OCI-M2 (cell line): Measurements from ENCODE around the gene PGBD5.

Experiments used
- DNase-seq: peaks from one replicate; lab custom pipeline; 2025; ENCODE audit not compliant: unreplicated experiment; lab: John Stamatoyannopoulos, UW

Gene PGBD5

GRCh38 chr1:230307213-230307612 is 118.9 kb downstream of the PGBD5 start:
- DNase-seq: no peak

- DNase-seq: no peak
Measured at GRCh38 chr1:230306169-230306568, 120.0 kb downstream of the PGBD5 start.

GRCh38 chr1:230303822-230304221 is 122.3 kb downstream of the PGBD5 start:
- DNase-seq: no peak

GRCh38 chr1:230303069-230303468 is 123.1 kb downstream of the PGBD5 start:
- no peak for DNase-seq

GRCh38 chr1:230301822-230302221 is 124.3 kb downstream of the PGBD5 start:
- DNase-seq: no peak

- DNase-seq: no peak
Measured at GRCh38 chr1:230301322-230301721, 124.8 kb downstream of the PGBD5 start.

- DNase-seq: no peak
Measured at GRCh38 chr1:230300322-230301301, 125.5 kb downstream of the PGBD5 start.

GRCh38 chr1:230299191-230300006 is 126.7 kb downstream of the PGBD5 start:
- no peak for DNase-seq

GRCh38 chr1:230295367-230295766 is 130.8 kb downstream of the PGBD5 start:
- no peak for DNase-seq

GRCh38 chr1:230293390-230293700 is 132.8 kb downstream of the PGBD5 start:
- no peak for DNase-seq

GRCh38 chr1:230292689-230293389 is 133.3 kb downstream of the PGBD5 start:
- DNase-seq: no peak

GRCh38 chr1:230291731-230292620 is 134.2 kb downstream of the PGBD5 start:
- DNase-seq: no peak

- no peak for DNase-seq
Measured at GRCh38 chr1:230289350-230289644, 136.8 kb downstream of the PGBD5 start.

- DNase-seq: no peak
Measured at GRCh38 chr1:230288641-230289349, 137.3 kb downstream of the PGBD5 start.

GRCh38 chr1:230287674-230288315 is 138.3 kb downstream of the PGBD5 start:
- no peak for DNase-seq

GRCh38 chr1:230286890-230287269 is 139.3 kb downstream of the PGBD5 start:
- DNase-seq: no peak

- no peak for DNase-seq
Measured at GRCh38 chr1:230286166-230286889, 139.8 kb downstream of the PGBD5 start.

GRCh38 chr1:230285351-230285750 is 140.8 kb downstream of the PGBD5 start:
- DNase-seq: no peak

- DNase-seq: no peak
Measured at GRCh38 chr1:230284891-230285290, 141.2 kb downstream of the PGBD5 start.
